Transverse colon (tissue), 4 donors: ENCODE results near the gene IKZF3. TPM values are rescaled to one million over a fixed set of nuclear protein-coding genes. Genes with fewer than 3 reads are reported as not detected.

Experiments
- DNase-seq: peaks from one replicate; pipeline ENCODE4 v3.0.0-alpha.2; 2019
- H3K27ac ChIP-seq, 4 donors: fragments of 200-600 bp; sonication (generic); 2 replicates each; pipeline ENCODE4 v1.5.1; 2016 to 2018; ENCODE audit warnings: inconsistent platforms in 4 of 4
- H3K27me3 ChIP-seq: fragments of 200-600 bp; sonication (generic); 2 replicates; pipeline ENCODE4 v1.5.1; 2017; ENCODE audit warnings: inconsistent platforms
- H3K36me3 ChIP-seq, 4 donors: fragments of 200-600 bp; sonication (generic); 2 replicates each; pipeline ENCODE4 v1.5.1; 2017 to 2019; ENCODE audit warnings: inconsistent platforms in 4 of 4
- H3K4me1 ChIP-seq, 4 donors: fragments of 200-600 bp; sonication (generic); 2 replicates each; pipeline ENCODE4 v1.5.1; 2017 to 2020; ENCODE audit warnings: inconsistent platforms in 4 of 4
- H3K4me3 ChIP-seq, 4 donors: fragments of 200-600 bp; sonication (generic); 1 replicate in 1 of 4; 2 replicates in 3 of 4; pipeline versions ENCODE4 v1.5.1 to v1.6.1; 2017 to 2019; ENCODE audit warnings: inconsistent platforms in 4 of 4
- H3K9me3 ChIP-seq, 2 donors: fragments of 200-600 bp; sonication (generic); 2 replicates each; pipeline ENCODE4 v1.5.1; 2017 to 2019; ENCODE audit warnings: inconsistent platforms in 2 of 2
- CTCF ChIP-seq, 5 experiments: fragments of 200-600 bp in 3 of 5; fragments of 450-650 bp in 2 of 5; sonication (generic) in 3 of 5; IDR thresholded peaks; 1 replicate in 2 of 5; 2 replicates in 3 of 5; pipeline ENCODE4 v1.5.1; 2016 to 2017; ENCODE audit warnings: antibody characterized with exemption in 5 of 5, inconsistent platforms in 3 of 5, mild to moderate bottlenecking in 2 of 5, moderate library complexity in 1 of 5
- EP300 ChIP-seq: sonication (generic); formaldehyde crosslinking; IDR thresholded peaks from one replicate; pipeline ENCODE4 v1.6.1; 2017; ENCODE audit warnings: antibody characterized with exemption, low read depth
- POLR2A ChIP-seq: fragments of 450-650 bp; IDR thresholded peaks from one replicate; pipeline ENCODE4 v1.6.1; 2016; ENCODE audit warnings: antibody characterized with exemption, mild to moderate bottlenecking, moderate library complexity
- POLR2AphosphoS5 ChIP-seq, 3 donors: sonication (generic); formaldehyde crosslinking; IDR thresholded peaks; one replicate each; pipeline ENCODE4 v1.6.1; 2016; ENCODE audit warnings: antibody characterized with exemption in 3 of 3
- WGBS, 2 donors: methylation state at CpG; one replicate each; pipeline ENCODE4 v1.1.5; 2018; ENCODE audit warnings: low coverage in 1 of 2; 5-methylcytosine and 5-hydroxymethylcytosine counted together
- in situ Hi-C, 4 donors: fragments of 200-750 bp; cut with MboI; loops; one replicate each; pipeline versions ENCODE4 v1.15.0 to v1.15.1; 2017; ENCODE audit warnings: low sequenced_read_pairs in 3 of 4, low pct_ligation_motif_present in 1 of 4, low pct_unique_long_range_greater_than_20kb in 1 of 4
- intact Hi-C: fragments of 100-400 bp; cut with DNase I; formaldehyde crosslinking; loops from one replicate; pipeline ENCODE4 v1.15.1; 2023; ENCODE audit warnings: low total_unique reads
- total RNA-seq, 4 donors: library from RNA; depleted of rRNA; stranded (reverse); fragments of >200 nt; gene quantifications; one replicate each; pipeline ENCODE4 v1.1.0, GENCODE V29; 2016

Gene IKZF3
- total RNA-seq, 4 donors from 2014 or later = 2.2 to 13.5 (median 3.0) TPM

- DNase-seq = peak; percentile 58
- WGBS, 2 donors = 55 to 73% methylated on average over 2 of the region's 2 CpGs
- intact Hi-C loops = no loop called here
- no peaks in the 10 kb centered on the region for H3K9me3 ChIP-seq
- TF ChIP-seq EP300 (no peak), POLR2AphosphoS5 (IDR thresholded peaks at IDR 0.05) (no peak), POLR2A (no peak), CTCF (IDR thresholded peaks at IDR 0.05) (no peak)
- H3K4me1 ChIP-seq = no peaks in the 10 kb centered on the region
- peaks cover 12% of the 10 kb centered on the region for H3K27me3 ChIP-seq
- H3K27ac ChIP-seq = peak overlapping the region in 3 of 4 donors; percentile 18 to 47 (median 36)
- no peak overlapping the region for H3K4me3 ChIP-seq
- H3K36me3 ChIP-seq = no peaks in the 10 kb centered on the region
- in situ Hi-C loops = no loop called here
These were observed 69.7 kb downstream of the IKZF3 start for GRCh38 chr17:39794249-39794970.

- in situ Hi-C loops = no loop called here
These were observed 70.7 kb downstream of the IKZF3 start for GRCh38 chr17:39793301-39793872.

GRCh38 chr17:39792526-39793221 lies 71.4 kb downstream of the IKZF3 start:
- Histone ChIP-seq H3K27ac (peak overlapping the region in 2 of 4 donors; percentile 13 to 47), H3K27me3 (peaks cover 10% of the 10 kb centered on the region), H3K36me3 (no peaks in the 10 kb centered on the region), H3K4me3 (no peak overlapping the region), H3K4me1 (no peaks in the 10 kb centered on the region), H3K9me3 (no peaks in the 10 kb centered on the region)
- in situ Hi-C loops (no loop called here), intact Hi-C loops (no loop called here)
- no peak for DNase-seq
- no peak for TF ChIP-seq POLR2A
- no peak for TF ChIP-seq CTCF (IDR thresholded peaks at IDR 0.05)
- WGBS, 2 donors = 70% methylated on average over 8 to 10 of the region's 10 CpGs

More at GRCh38 chr17:39793301-39793872, 70.7 kb downstream of the IKZF3 start:
- H3K27me3 ChIP-seq = peaks cover 10% of the 10 kb centered on the region
- DNase-seq = no peak
- no peaks in the 10 kb centered on the region for H3K36me3 ChIP-seq
- TF ChIP-seq POLR2A (no peak), EP300 (no peak), CTCF (IDR thresholded peaks at IDR 0.05) (no peak), POLR2AphosphoS5 (IDR thresholded peaks at IDR 0.05) (no peak)
- 62 to 84% methylated on average over 2 to 3 of the region's 3 CpGs for WGBS, 2 donors
- H3K4me1 ChIP-seq = no peaks in the 10 kb centered on the region
- H3K9me3 ChIP-seq = no peaks in the 10 kb centered on the region
- H3K27ac ChIP-seq = peak overlapping the region in 2 of 4 donors; percentile 20 to 47
- H3K4me3 ChIP-seq = no peak overlapping the region
- intact Hi-C loops = no loop called here
